ENCODE data around the gene PRKCD. TPM values are rescaled to one million over a fixed set of nuclear protein-coding genes. Genes with fewer than 3 reads are reported as not detected.

PRKCD gene
- total RNA-seq, 1 donor from 2014 or later = 3.9 TPM

DNA sequence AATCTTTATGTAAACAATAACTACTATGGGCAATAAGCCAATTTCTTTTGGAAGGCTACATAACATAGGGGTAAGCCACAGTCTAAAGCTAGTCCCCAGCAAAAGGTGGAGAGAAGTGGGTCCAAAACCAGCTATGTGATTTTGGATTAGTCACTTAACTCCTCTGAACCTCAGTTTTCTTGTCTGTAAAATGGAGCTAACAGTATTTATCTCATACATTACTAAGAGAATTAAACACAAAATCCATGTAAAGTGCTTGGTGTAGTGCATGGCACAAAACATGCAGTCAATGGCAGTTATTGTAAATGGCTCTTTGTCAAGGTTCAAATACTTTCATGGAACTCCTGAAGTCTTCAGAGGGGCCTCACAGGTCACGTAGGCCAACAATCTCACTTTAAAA lies 44.1 kb upstream of the PRKCD start:
- peaks cover 32% of the 10 kb centered on the region for H3K36me3 ChIP-seq (ENCODE audit: control insufficient read depth, insufficient read depth, low read length)
- no peak for FAIRE-seq
- TF ChIP-seq, protein P1, sequence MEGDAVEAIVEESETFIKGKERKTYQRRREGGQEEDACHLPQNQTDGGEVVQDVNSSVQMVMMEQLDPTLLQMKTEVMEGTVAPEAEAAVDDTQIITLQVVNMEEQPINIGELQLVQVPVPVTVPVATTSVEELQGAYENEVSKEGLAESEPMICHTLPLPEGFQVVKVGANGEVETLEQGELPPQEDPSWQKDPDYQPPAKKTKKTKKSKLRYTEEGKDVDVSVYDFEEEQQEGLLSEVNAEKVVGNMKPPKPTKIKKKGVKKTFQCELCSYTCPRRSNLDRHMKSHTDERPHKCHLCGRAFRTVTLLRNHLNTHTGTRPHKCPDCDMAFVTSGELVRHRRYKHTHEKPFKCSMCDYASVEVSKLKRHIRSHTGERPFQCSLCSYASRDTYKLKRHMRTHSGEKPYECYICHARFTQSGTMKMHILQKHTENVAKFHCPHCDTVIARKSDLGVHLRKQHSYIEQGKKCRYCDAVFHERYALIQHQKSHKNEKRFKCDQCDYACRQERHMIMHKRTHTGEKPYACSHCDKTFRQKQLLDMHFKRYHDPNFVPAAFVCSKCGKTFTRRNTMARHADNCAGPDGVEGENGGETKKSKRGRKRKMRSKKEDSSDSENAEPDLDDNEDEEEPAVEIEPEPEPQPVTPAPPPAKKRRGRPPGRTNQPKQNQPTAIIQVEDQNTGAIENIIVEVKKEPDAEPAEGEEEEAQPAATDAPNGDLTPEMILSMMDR (IDR thresholded peaks at IDR 0.05; ENCODE audit: insufficient read depth, low read length, severe bottlenecking) = no peak

DNA sequence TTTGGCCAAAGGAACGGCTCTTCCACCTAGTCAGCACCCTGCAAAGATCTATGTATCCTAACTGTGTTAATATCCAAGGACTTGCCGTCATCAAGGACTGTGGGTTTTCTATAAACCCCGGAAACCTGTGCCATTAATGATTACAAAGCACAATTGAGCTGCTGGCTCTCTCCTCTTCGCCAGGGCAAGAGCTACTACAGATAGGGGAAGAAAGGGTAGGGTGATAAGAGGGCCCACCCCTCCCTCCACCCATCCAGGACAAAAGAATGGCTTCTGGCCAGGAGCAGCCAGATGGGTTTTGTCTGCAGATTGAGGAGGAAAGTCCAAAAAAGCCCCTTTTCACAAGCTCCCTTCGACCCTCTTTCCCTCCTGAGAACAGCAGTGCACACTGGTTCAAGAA lies 40.7 kb upstream of the PRKCD start:
- Histone ChIP-seq H3K4me3 (ENCODE audit: low read depth, low read length) (no peak overlapping the region), H3K27me3 (ENCODE audit: control insufficient read depth, insufficient read depth, low read length) (no peaks in the 10 kb centered on the region), H3K36me3 (ENCODE audit: control insufficient read depth, insufficient read depth, low read length) (peaks cover 42% of the 10 kb centered on the region)
- FAIRE-seq = peak; percentile 47
- no peak for DNase-seq (ENCODE audit: low read depth)
- TF ChIP-seq, protein P1 (IDR thresholded peaks at IDR 0.05; ENCODE audit: insufficient read depth, low read length, severe bottlenecking) = no peak

More for the DNA sequence above, 44.1 kb upstream of the PRKCD start:
- Histone ChIP-seq H3K4me3 (ENCODE audit: low read depth, low read length) (no peak overlapping the region), H3K27me3 (ENCODE audit: control insufficient read depth, insufficient read depth, low read length) (no peaks in the 10 kb centered on the region)
- DNase-seq (ENCODE audit: low read depth) = no peak

DNA sequence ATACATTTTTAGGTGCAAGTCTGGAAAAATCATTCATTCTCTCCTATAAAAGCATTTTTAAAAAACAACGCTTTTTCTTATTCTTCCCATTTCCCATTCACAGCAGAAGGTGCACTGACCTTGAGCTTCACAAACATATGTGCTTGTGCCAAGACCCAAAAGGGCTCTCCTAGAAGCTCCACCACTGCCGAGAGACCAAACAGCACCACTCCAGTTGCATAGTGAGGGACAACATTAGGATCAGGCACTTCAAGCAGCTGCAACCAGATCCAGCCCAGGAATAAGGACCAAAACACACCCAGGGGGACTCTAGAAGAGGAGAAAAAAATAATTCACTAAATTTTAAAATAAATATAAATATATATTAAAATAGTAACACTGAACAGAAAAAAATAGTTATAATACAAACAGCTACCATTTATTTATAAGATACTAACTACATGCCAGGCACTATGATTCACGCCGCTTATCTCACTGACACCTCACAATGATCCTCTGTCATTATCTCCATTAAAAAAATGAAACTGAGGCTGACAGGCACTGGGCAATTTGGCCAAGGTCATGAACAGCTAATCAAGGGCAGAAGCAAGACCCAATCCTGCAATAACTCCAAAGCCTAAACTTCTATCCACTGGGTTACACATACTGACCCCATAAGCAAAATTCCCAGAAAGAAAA lies 38.6 kb upstream of the PRKCD start:
- H3K27me3 ChIP-seq (ENCODE audit: control insufficient read depth, insufficient read depth, low read length) = no peaks in the 10 kb centered on the region
- no peak overlapping the region for H3K4me3 ChIP-seq (ENCODE audit: low read depth, low read length)
- TF ChIP-seq, protein P1 (IDR thresholded peaks at IDR 0.05; ENCODE audit: insufficient read depth, low read length, severe bottlenecking) = no peak
- DNase-seq (ENCODE audit: low read depth) (no peak), FAIRE-seq (no peak)
- H3K36me3 ChIP-seq (ENCODE audit: control insufficient read depth, insufficient read depth, low read length) = peaks cover 45% of the 10 kb centered on the region

DNA sequence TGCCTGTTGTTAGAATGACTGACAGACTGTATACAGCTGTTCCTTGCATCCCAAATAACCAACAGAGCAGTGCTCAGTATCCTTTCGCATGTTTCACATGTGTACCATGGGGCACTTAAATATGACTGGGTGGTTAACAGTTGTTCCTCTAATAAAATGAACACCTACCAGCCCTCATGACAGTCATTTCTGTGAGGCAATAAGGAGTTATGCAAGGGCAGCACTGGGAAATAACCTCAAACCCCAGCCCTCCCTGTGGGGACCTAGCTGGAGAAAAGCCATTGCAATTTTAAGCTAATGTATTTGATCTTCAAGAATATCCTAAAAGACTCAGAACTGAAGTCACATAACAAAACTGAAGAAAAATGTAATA lies 38.1 kb upstream of the PRKCD start:
- H3K4me3 ChIP-seq (ENCODE audit: low read depth, low read length) = no peak overlapping the region
- no peak for DNase-seq (ENCODE audit: low read depth)
- TF ChIP-seq, protein P1 (IDR thresholded peaks at IDR 0.05; ENCODE audit: insufficient read depth, low read length, severe bottlenecking) = no peak
- FAIRE-seq = no peak
- no peaks in the 10 kb centered on the region for H3K27me3 ChIP-seq (ENCODE audit: control insufficient read depth, insufficient read depth, low read length)
- H3K36me3 ChIP-seq (ENCODE audit: control insufficient read depth, insufficient read depth, low read length) = peaks cover 44% of the 10 kb centered on the region

DNA sequence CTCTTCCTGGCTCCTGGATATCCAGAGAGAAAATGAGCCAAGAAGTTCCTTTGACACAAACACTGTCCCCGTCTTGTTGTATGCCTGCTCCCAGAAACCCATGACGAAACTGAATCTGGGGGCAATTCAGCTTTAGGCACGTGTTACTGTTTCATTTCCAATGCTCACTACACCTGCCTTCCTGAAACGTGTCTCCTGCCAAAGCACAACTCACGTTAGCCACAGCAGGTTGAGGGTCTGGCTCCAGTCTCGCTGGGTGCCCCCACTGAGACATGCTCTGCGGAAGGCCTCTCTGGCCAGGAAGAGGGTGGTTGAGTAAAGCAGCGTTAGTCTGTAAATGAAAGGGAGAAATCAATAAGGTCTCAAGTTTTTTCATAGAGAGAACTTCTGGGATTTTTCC lies 37.5 kb upstream of the PRKCD start:
- TF ChIP-seq, protein P1 (IDR thresholded peaks at IDR 0.05; ENCODE audit: insufficient read depth, low read length, severe bottlenecking) = no peak
- Histone ChIP-seq H3K4me3 (ENCODE audit: low read depth, low read length) (no peak overlapping the region), H3K27me3 (ENCODE audit: control insufficient read depth, insufficient read depth, low read length) (no peaks in the 10 kb centered on the region), H3K36me3 (ENCODE audit: control insufficient read depth, insufficient read depth, low read length) (peaks cover 40% of the 10 kb centered on the region)
- no peak for DNase-seq (ENCODE audit: low read depth)
- no peak for FAIRE-seq

DNA sequence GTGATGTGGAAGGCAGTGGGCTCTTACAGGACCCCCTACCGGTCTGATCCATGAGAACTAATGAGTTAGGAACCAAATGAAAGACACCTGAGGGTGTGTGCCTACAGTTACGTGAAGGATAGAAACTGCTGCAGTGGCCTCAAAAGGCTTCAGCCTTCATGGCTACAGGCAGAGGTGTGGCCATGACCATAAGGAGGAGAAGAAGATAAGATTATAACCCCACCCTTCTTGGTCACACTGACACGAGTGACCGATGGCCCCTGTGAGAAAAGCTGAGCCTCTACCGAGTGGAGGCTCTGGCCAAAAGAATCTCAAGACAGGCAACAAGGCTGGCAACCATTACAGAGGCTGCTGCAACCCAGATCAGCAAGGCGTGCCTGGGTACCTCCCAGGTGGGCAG lies 37.1 kb upstream of the PRKCD start:
- H3K27me3 ChIP-seq (ENCODE audit: control insufficient read depth, insufficient read depth, low read length) = no peaks in the 10 kb centered on the region
- FAIRE-seq (no peak), DNase-seq (ENCODE audit: low read depth) (no peak)
- no peak overlapping the region for H3K4me3 ChIP-seq (ENCODE audit: low read depth, low read length)
- TF ChIP-seq, protein P1 (IDR thresholded peaks at IDR 0.05; ENCODE audit: insufficient read depth, low read length, severe bottlenecking) = no peak
- peaks cover 39% of the 10 kb centered on the region for H3K36me3 ChIP-seq (ENCODE audit: control insufficient read depth, insufficient read depth, low read length)

All from bronchial epithelial cell (primary cell).